Measurements from ENCODE around the gene FANCI.

DNA sequence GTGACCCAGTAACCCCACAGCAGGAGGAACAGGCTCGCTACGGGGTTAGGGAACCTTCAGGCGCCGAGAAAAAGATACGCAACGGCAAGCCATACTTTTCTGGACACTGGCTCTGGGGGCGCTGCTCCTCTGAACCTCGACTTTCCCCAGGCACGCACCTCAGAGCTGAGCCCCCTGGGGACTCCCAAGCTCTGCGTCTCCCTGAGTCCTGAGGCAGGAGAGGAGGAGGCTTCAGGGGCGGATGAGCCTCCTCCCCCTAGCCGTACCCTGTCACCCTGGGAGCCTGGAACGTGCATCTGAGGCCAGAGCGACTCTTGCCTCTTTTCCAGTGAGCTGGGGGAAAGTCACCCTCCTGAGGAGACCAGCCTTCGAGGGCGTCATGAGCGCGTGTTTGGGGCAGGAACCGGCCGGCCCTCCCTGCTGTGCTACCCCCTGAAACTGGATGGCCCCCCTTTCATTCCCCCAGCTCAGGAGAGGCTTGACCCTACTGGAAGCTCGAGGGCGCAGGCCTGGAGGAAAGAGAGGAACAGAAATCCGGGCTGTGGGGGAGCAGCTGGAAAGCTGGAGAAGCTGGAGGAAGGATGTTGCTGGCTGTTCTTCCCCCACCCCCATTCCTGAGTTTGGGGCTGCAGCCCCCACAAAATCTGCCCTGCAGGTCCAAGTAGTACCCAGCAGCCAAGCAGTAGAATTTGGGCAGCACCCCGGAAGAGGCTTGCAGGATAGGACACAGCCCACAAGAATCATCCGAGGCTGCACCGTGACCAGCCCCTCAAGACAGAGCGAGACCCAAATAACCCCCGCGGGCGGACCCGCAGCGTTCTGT is 115.9 kb downstream of the FANCI start:
- TF ChIP-seq, protein P1, sequence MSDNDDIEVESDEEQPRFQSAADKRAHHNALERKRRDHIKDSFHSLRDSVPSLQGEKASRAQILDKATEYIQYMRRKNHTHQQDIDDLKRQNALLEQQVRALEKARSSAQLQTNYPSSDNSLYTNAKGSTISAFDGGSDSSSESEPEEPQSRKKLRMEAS (IDR thresholded peaks at IDR 0.05), result no peak
- no peak for TF ChIP-seq POLR2A (IDR thresholded peaks at IDR 0.05; ENCODE audit: borderline replicate concordance, extremely low read depth, insufficient read depth, insufficient read length)
- TF ChIP-seq CTCF (IDR thresholded peaks at IDR 0.05 in 2 of 3, conservative IDR thresholded peaks at IDR 0.05 in 1 of 3; ENCODE audit: borderline replicate concordance in 1 of 3, insufficient read depth in 1 of 3, low read depth in 2 of 3, low read length in 2 of 3), result no peak
- no peak for TF ChIP-seq CEBPB (IDR thresholded peaks at IDR 0.05; ENCODE audit: low read depth)
